ENCODE data around the gene GASK1A.

- TF ChIP-seq CTCF (IDR thresholded peaks at IDR 0.05; ENCODE audit: insufficient read depth, low read depth, low read length) (no peak), EZH2 (IDR thresholded peaks at IDR 0.05; ENCODE audit: insufficient read depth, low read length) (no peak)
Measured at GRCh38 chr3:43095370-43095769, 116.3 kb downstream of the GASK1A start.

Data from astrocyte (in vitro differentiated cells and primary cell).